DOHH2 (cell line): ENCODE results near the gene GLI3.

ENCODE experiments used
- H3F3A ChIP-seq: fragments of 200-600 bp; sonication (generic), shearing (Covaris generic); 2 replicates; pipeline ENCODE4 v1.6.0; 2016; ENCODE audit warnings: antibody characterized with exemption, mild to moderate bottlenecking; ENCODE audit not compliant: control insufficient read depth, insufficient read depth
- H3K27ac ChIP-seq: fragments of 200-600 bp; sonication (generic); 2 replicates; pipeline ENCODE4 v1.5.1; 2014; ENCODE audit warnings: low read depth, mild to moderate bottlenecking, low read length, moderate library complexity
- H3K27me3 ChIP-seq: fragments of 200-600 bp; sonication (generic); 2 replicates; pipeline ENCODE4 v1.6.1; 2014; ENCODE audit warnings: mild to moderate bottlenecking, low read length, mixed read lengths; ENCODE audit not compliant: control insufficient read depth
- H3K36me3 ChIP-seq: fragments of 200-600 bp; sonication (generic); 2 replicates; pipeline ENCODE4 v1.6.1; 2014; ENCODE audit warnings: mild to moderate bottlenecking, low read length, moderate library complexity, mixed read lengths; ENCODE audit not compliant: control insufficient read depth
- H3K4me1 ChIP-seq: fragments of 200-600 bp; sonication (generic); 2 replicates; pipeline ENCODE4 v1.6.1; 2014; ENCODE audit warnings: mild to moderate bottlenecking, low read length, mixed read lengths; ENCODE audit not compliant: control insufficient read depth
- H3K4me2 ChIP-seq: fragments of 200-600 bp; sonication (generic); 2 replicates; pipeline ENCODE4 v1.6.0; 2014; ENCODE audit warnings: mild to moderate bottlenecking, low read length, moderate library complexity
- H3K4me3 ChIP-seq: fragments of 200-600 bp; sonication (generic); 2 replicates; pipeline ENCODE4 v1.5.1; 2014; ENCODE audit warnings: mild to moderate bottlenecking, low read length, mixed read lengths
- H3K79me2 ChIP-seq: fragments of 200-600 bp; sonication (generic); 2 replicates; pipeline ENCODE4 v1.6.1; 2014; ENCODE audit warnings: mild to moderate bottlenecking, low read length, mixed read lengths; ENCODE audit not compliant: control insufficient read depth
- H3K9me2 ChIP-seq: fragments of 200-600 bp; sonication (generic); replicated peaks from 2 replicates; pipeline ENCODE4 v1.6.1; 2014; ENCODE audit warnings: mild to moderate bottlenecking, low read length, mixed read lengths; ENCODE audit not compliant: control insufficient read depth
- H3K9me3 ChIP-seq: fragments of 200-600 bp; sonication (generic); 2 replicates; pipeline ENCODE4 v1.6.1; 2014; ENCODE audit warnings: antibody characterized with exemption, low read length, mixed read lengths; ENCODE audit not compliant: control insufficient read depth, insufficient read depth
- H4K20me1 ChIP-seq: fragments of 200-600 bp; sonication (generic); 2 replicates; pipeline ENCODE4 v1.6.0; 2014; ENCODE audit warnings: low read depth, mild to moderate bottlenecking, antibody characterized with exemption, low read length, moderate library complexity; ENCODE audit not compliant: control insufficient read depth, insufficient read depth
- EZH2phosphoT487 ChIP-seq: fragments of 200-600 bp; sonication (generic); IDR thresholded peaks from 2 replicates; pipeline ENCODE4 v1.6.1; 2017; ENCODE audit warnings: borderline replicate concordance, mild to moderate bottlenecking, antibody characterized with exemption, low read length, moderate library complexity, mixed read lengths
- TF ChIP-seq, protein P1 (sequence below): fragments of 200-600 bp; sonication (generic); IDR thresholded peaks from one replicate; pipeline ENCODE4 v1.5.1; 2014; ENCODE audit warnings: antibody characterized with exemption, mild to moderate bottlenecking, low read depth, low read length; ENCODE audit not compliant: poor library complexity, severe bottlenecking

GLI3 gene

DNA sequence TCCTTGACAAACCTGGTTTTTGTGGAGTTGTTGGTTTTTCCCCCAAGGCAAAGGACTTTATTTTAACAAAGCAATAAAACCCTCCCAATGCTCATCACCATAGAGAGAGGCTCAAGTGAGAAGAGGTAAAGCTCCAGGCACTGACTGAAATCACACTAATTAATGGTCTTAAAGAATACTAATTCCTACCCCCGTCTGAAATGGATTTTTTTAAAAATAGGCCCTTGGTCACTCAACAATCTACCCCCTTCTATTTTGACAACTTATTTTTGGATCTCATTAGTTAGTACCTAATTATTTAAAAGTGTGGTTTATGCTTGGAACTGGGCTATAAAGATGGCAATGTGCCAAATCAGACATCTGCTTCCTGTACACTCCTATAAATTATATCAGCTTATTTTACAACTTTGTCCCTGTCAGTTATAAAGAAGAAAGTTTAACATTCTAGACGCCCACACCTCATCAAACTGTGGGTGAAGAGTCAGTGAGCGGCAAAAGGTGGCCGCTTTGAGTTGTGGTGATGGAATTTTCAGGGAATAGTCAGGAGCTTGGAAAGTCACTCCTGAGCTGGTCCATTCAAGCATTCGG is 10.6 kb downstream of the GLI3 start:
- Histone ChIP-seq H3F3A (no peaks in the 10 kb centered on the region), H3K4me1 (no peaks in the 10 kb centered on the region)

GRCh38 chr7:42224391-42225003 is 12.5 kb downstream of the GLI3 start:
- Histone ChIP-seq H3K9me2 (no peaks in the 10 kb centered on the region), H3K4me2 (no peak overlapping the region), H3K79me2 (no peaks in the 10 kb centered on the region), H3K4me3 (no peak overlapping the region), H3K4me1 (no peaks in the 10 kb centered on the region), H3F3A (no peaks in the 10 kb centered on the region), H3K27ac (no peak overlapping the region), H3K9me3 (no peaks in the 10 kb centered on the region), H3K36me3 (no peaks in the 10 kb centered on the region), H4K20me1 (no peaks in the 10 kb centered on the region), H3K27me3 (peaks cover 3% of the 10 kb centered on the region)
- no peak for TF ChIP-seq EZH2phosphoT487
- TF ChIP-seq, protein P1, sequence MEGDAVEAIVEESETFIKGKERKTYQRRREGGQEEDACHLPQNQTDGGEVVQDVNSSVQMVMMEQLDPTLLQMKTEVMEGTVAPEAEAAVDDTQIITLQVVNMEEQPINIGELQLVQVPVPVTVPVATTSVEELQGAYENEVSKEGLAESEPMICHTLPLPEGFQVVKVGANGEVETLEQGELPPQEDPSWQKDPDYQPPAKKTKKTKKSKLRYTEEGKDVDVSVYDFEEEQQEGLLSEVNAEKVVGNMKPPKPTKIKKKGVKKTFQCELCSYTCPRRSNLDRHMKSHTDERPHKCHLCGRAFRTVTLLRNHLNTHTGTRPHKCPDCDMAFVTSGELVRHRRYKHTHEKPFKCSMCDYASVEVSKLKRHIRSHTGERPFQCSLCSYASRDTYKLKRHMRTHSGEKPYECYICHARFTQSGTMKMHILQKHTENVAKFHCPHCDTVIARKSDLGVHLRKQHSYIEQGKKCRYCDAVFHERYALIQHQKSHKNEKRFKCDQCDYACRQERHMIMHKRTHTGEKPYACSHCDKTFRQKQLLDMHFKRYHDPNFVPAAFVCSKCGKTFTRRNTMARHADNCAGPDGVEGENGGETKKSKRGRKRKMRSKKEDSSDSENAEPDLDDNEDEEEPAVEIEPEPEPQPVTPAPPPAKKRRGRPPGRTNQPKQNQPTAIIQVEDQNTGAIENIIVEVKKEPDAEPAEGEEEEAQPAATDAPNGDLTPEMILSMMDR, result no peak

More for the DNA sequence above, 10.6 kb downstream of the GLI3 start:
- Histone ChIP-seq H3K36me3 (no peaks in the 10 kb centered on the region), H3K79me2 (no peaks in the 10 kb centered on the region), H3K4me2 (no peak overlapping the region), H4K20me1 (no peaks in the 10 kb centered on the region), H3K27me3 (peaks cover 3% of the 10 kb centered on the region), H3K4me3 (no peak overlapping the region), H3K9me3 (no peaks in the 10 kb centered on the region), H3K9me2 (no peaks in the 10 kb centered on the region), H3K27ac (no peak overlapping the region)
- TF ChIP-seq, protein P1, result no peak
- TF ChIP-seq EZH2phosphoT487, result no peak

DNA sequence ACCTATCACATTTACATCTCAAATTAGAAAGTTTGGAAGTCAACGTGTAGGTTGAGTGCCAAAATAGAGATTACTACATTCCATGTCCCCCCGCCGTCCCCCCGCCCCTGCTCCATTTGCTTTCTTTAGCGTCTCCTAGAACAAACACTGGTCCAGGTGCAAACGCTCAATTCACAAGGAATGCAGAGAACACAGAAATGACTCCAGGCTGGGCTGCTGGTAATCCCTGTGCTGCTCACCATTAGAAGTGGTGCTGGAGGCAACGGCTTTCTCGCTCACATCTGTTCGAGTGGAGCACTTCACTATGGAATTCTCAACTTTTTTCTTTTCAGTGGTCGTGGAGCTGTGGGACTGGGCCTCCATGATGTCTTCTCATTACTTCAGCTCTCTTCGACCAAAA is 14.1 kb downstream of the GLI3 start:
- no peaks in the 10 kb centered on the region for H3F3A ChIP-seq
- H3K27me3 ChIP-seq, result peaks cover 3% of the 10 kb centered on the region
- no peak for TF ChIP-seq EZH2phosphoT487
- TF ChIP-seq, protein P1, result no peak
- no peaks in the 10 kb centered on the region for H3K9me3 ChIP-seq
- H3K4me3 ChIP-seq, result no peak overlapping the region
- no peaks in the 10 kb centered on the region for H4K20me1 ChIP-seq
- H3K27ac ChIP-seq, result no peak overlapping the region
- H3K36me3 ChIP-seq, result no peaks in the 10 kb centered on the region
- H3K79me2 ChIP-seq, result no peaks in the 10 kb centered on the region
- no peaks in the 10 kb centered on the region for H3K9me2 ChIP-seq
- no peak overlapping the region for H3K4me2 ChIP-seq
- H3K4me1 ChIP-seq, result no peaks in the 10 kb centered on the region
